ENCODE measurements around the gene UBE2B. TPM values are rescaled to one million over a fixed set of nuclear protein-coding genes. Genes with fewer than 3 reads are reported as not detected.
"Not testable (repeated sequence)": the region's sequence is repeated elsewhere in the genome, so short reads cannot be mapped to it uniquely, and the experiment has no call there.

UBE2B gene
- total RNA-seq: 10 to 100 TPM; 93.8 to 94.0 TPM

DNA sequence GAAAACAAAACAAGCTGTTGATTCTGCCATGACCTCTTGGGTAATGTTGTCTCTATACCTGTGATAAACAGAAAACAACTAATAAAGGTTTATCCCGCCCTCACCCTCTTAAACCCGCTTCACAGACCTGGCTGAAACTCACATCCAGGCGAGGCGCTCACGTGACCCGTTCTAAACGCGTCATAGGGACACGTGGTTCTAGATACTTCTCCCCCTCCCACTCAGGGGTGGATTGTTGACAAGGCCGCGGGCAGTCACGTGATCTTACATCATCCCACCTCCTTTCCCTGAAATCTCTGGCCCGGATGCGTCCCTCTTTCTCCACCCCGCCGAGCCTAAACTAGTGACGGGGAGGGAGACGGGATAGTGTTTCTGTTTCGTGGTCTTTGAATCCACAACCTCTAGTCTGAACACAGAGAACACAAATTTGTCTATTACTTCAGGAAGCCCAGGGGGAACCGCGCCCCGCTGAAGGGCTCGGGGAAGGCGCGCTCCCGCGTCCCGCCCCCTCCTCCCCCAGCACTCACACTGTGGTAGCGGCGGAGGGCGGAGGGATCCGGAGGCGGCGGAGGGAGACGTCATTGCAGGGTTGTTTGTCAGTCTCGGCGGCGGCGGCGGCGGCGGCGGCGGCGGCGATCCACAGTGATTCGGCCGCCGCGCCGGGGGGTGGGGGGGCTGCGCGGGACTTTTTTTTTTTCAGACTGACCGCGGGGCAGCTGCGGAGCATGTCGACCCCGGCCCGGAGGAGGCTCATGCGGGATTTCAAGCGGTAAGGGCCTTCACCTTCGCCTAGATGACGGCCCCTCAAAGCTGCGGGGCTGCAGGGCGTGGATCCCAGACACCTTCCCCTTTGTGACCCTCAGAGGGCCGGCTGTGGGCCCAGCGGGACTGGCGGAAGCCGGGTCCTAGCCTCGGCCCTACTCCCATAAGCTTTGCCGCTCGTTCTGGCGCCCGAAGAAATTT is at the start of gene UBE2B:
Gene UBE2B (plus strand): TSS at position 699 of the 963 bp plus-strand sequence. CDS start 27 bp downstream, at position 726.
- peak within 1 kb of the TSS; percentile 100 for H3K27ac Mint-ChIP-seq
- H3K4me1 Mint-ChIP-seq: peaks cover 47% of the 10 kb centered on the region
- peaks cover 4% of the 10 kb centered on the region for H3K27me3 Mint-ChIP-seq
- H3K4me3 Mint-ChIP-seq: peak within 1 kb of the TSS; percentile 97
- peaks cover 38% of the 10 kb centered on the region for H3K36me3 Mint-ChIP-seq
- peak; percentile 93 for DNase-seq
- peaks cover 4% of the 10 kb centered on the region for H3K9me3 Mint-ChIP-seq

DNA sequence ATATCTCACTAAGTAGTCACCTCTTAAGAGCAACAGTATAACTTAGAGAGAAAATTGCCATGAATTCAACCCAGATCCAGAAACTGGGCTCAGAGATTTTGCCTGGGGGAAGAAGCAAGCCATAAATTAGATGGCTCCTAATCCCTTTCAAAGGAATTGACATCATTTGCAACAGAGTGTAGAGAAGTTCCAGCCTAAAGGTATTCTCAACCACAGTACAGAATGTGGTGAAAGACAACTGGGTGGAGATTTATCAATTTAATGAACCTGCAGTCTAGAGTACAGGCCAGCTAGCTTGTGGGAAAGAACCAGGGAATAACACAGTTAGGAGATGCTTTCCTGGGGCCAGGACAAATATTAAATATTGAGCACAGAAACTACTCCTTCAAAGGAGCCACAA is 44.0 kb upstream of the UBE2B start:
- Mint-ChIP-seq H3K9me3 (peaks cover 22% of the 10 kb centered on the region), H3K36me3 (peaks cover 19% of the 10 kb centered on the region), H3K4me3 (no peak overlapping the region)

DNA sequence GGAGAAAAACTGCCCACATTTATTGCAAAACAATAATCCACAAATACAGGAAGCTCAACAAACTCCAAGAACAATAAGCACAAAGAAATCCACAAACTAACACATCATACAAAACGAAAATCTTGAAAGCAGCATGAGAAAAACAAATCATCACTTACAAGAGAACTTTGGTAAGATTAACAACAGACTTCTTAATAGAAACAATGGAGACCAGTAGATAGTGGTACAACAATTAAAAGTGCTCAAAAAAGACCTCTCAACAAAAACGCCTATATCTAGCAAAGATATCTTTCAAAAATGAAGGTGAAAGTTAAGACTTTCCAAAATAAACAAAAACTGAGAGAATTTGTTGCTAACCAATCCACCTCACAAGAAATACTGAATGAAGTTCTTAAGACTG is 42.8 kb upstream of the UBE2B start:
- Mint-ChIP-seq H3K4me3 (no peak overlapping the region), H3K27ac (no peak overlapping the region), H3K9me3 (peaks cover 33% of the 10 kb centered on the region), H3K4me1 (no peaks in the 10 kb centered on the region), H3K27me3 (no peaks in the 10 kb centered on the region), H3K36me3 (peaks cover 19% of the 10 kb centered on the region)
- no peak for DNase-seq

More for the DNA sequence above, 44.0 kb upstream of the UBE2B start:
- no peak for DNase-seq
- no peaks in the 10 kb centered on the region for H3K27me3 Mint-ChIP-seq
- no peaks in the 10 kb centered on the region for H3K4me1 Mint-ChIP-seq
- no peak overlapping the region for H3K27ac Mint-ChIP-seq

DNA sequence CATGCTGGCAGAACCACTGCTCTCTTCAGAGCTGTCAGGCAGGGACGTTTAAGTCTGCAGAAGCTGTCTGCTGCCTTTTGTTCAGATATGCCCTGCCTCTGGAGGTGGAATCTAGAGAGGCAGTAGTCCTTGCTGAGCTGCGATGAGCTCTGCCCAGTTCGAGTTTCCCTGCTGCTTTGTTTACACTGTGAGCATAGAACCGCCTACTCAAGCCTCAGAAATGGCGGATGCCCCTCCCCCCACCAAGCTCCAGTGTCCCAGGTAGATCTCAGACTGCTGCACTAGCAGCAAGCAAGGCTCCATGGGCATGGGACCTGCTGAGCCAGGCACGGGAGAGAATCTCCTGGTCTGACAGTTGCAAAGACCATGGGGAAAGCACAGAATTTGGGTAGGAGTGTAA is 34.5 kb upstream of the UBE2B start:
- not testable (repeated sequence) for H3K27me3 Mint-ChIP-seq, H3K36me3 Mint-ChIP-seq, DNase-seq, H3K27ac Mint-ChIP-seq, H3K4me3 Mint-ChIP-seq, H3K4me1 Mint-ChIP-seq
- H3K9me3 Mint-ChIP-seq: peaks cover 29% of the 10 kb centered on the region

DNA sequence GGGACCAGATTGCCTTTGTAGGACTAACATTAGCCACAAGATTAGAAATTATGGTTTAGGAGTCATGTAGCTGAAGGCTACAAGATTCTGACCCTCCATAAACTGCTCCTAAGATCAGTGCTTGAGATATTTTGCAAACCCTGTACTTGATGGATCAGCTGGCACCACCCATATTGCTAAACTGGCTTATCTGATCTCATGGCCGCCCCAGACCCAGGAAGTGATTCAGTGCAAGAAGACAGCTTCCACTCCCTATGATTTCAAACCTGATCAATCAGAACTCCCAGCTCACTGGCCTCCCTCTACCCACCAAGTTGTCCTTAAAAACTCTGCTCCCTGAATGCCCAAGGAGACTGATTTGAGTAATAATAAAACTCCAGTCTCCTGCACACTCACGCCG is 27.9 kb upstream of the UBE2B start:
- not testable (repeated sequence) for DNase-seq, H3K27me3 Mint-ChIP-seq, H3K36me3 Mint-ChIP-seq, H3K27ac Mint-ChIP-seq, H3K4me3 Mint-ChIP-seq, H3K4me1 Mint-ChIP-seq, H3K9me3 Mint-ChIP-seq

DNA sequence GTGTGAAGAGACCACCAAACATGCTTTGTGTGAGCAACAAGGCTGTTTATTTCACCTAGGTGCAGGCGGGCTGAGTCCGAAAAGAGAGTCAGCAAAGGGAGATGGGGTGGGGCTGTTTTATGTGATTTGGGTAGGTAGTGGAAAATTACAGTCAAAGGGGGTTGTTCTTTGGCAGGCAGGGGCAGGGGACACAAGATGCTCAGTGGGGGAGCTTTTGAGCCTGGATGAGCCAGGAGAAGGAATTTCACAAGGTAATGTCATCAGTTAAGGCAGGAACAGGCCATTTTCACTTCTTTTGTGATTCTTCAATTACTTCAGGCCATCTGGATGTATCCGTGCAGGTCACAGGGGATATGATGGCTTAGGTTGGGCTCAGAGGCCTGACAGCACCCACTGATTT is 25.9 kb upstream of the UBE2B start:
- H3K36me3 Mint-ChIP-seq, H3K9me3 Mint-ChIP-seq, H3K27ac Mint-ChIP-seq, DNase-seq, H3K4me1 Mint-ChIP-seq, H3K4me3 Mint-ChIP-seq, H3K27me3 Mint-ChIP-seq: not testable (repeated sequence)

DNA sequence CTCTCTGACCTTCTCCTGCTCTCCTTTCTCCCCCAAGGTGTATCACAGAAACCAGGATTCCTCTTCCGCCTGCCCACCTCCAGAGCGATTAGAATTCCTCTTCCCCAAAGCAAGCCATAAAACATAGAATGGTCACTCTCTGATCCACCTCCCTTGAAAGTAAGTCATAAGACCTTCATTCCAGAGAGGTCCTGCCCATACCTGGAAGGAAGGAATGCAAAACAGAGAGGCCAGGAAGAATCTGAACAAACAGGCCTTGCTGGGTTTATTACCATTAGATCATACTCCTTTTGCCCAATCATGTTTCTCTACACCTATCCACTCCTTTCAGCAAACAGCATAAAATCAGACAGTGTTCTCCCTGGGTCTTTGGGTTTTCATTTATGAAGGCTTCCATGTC is 25.4 kb upstream of the UBE2B start:
- Mint-ChIP-seq H3K4me1 (no peaks in the 10 kb centered on the region), H3K27me3 (no peaks in the 10 kb centered on the region), H3K27ac (no peak overlapping the region), H3K36me3 (peaks cover 1% of the 10 kb centered on the region), H3K4me3 (no peak overlapping the region), H3K9me3 (no peaks in the 10 kb centered on the region)
- no peak for DNase-seq

DNA sequence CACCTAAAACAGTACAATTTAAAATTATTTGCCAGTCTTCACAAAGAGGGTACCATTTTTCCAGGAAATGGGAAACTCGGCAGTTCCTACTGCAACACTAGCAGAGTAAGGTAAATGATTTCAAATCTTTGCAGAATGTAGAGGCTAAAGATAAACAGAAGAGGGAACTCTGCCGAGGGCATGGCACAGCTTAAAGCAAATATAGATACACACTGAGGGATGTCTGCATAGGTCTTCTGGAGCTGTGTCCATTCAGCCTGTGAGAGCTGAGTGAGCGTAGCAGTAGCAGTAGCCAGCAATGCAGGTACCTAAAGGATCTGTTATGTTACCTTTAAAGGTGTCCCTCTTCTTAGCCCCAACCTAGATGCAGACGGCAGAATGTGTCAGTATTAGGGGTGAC is 21.9 kb upstream of the UBE2B start:
- Mint-ChIP-seq H3K36me3 (peaks cover 1% of the 10 kb centered on the region), H3K4me1 (no peaks in the 10 kb centered on the region), H3K27ac (no peak overlapping the region), H3K4me3 (no peak overlapping the region), H3K9me3 (no peaks in the 10 kb centered on the region), H3K27me3 (no peaks in the 10 kb centered on the region)
- DNase-seq: no peak

DNA sequence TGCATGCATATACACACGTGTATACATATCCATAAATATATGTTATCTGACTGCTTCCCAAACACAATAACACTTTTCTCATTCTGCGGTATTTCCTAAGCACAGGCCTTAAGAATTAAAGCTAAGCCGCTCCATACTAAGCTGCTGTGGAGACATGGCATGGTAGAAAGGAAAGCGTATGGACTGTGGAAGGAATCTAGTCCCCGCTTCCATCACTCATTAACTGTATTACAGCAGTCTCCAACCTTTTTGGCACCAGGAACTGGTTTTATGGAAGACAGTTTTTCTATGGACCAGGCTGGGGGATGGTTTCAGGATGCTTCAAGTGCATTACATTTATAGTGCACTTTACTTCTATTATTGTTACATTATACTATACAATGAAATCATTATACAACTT is 15.7 kb upstream of the UBE2B start:
- Mint-ChIP-seq H3K4me3 (no peak overlapping the region), H3K27ac (no peak overlapping the region), H3K4me1 (no peaks in the 10 kb centered on the region)

DNA sequence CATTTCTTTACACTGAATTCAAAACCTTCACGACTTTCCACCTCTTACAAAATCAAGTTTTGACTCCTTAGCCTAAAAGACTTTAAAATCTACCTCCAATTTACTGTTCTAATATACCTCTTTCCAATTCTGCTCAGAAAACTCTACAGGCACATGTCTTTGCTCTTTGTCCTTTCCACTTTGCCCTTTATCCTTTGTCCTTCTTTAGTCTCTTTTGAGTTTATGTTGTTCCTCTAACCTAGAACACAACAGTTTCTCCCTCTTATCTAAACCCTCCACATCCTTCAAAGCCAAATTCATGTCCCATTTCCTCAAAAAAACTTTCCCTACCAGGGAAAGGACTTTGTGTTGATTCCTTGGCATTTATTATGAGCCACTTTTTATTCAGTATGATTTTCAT is 5.8 kb upstream of the UBE2B start:
- peaks cover 21% of the 10 kb centered on the region for H3K36me3 Mint-ChIP-seq
- H3K4me3 Mint-ChIP-seq: no peak overlapping the region
- no peak for DNase-seq
- H3K4me1 Mint-ChIP-seq: peaks cover 23% of the 10 kb centered on the region
- H3K27ac Mint-ChIP-seq: no peak overlapping the region
- peaks cover 4% of the 10 kb centered on the region for H3K9me3 Mint-ChIP-seq
- H3K27me3 Mint-ChIP-seq: no peaks in the 10 kb centered on the region

More for the DNA sequence above, 15.7 kb upstream of the UBE2B start:
- no peaks in the 10 kb centered on the region for H3K36me3 Mint-ChIP-seq
- H3K9me3 Mint-ChIP-seq: no peaks in the 10 kb centered on the region
- DNase-seq: no peak
- no peaks in the 10 kb centered on the region for H3K27me3 Mint-ChIP-seq

DNA sequence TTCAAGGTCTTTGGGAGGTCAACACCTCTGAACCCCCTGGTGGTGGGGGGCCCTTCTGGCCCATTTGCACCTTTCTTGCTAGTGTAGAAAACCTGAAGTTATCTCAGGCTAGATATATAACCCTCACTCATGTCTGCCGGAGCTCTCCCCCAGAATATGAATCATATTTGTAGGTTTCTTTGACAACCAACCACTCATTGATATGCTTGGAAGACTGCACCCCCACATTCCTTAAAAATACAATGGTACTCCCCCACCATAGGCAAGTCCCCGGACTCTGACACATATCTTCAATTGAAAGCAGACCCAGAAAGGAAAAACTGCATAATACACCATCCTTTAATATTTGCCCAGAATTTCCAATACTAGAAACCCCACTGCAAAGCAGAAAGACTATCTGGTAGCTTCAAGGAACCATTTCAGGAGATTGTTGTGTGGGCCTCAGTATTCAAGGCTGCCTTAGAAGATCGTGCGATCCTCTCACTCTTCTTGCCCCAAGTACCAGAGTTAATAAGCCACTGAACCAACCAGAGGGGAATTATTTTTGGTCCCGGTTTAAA is 978 bp upstream of the UBE2B start:
- DNase-seq: no peak
- H3K27me3 Mint-ChIP-seq: peaks cover 4% of the 10 kb centered on the region
- peaks cover 35% of the 10 kb centered on the region for H3K36me3 Mint-ChIP-seq
- H3K27ac Mint-ChIP-seq: peak overlapping the region; percentile 100
- peak overlapping the region; percentile 97 for H3K4me3 Mint-ChIP-seq
- peaks cover 4% of the 10 kb centered on the region for H3K9me3 Mint-ChIP-seq
- peaks cover 50% of the 10 kb centered on the region for H3K4me1 Mint-ChIP-seq

DNA sequence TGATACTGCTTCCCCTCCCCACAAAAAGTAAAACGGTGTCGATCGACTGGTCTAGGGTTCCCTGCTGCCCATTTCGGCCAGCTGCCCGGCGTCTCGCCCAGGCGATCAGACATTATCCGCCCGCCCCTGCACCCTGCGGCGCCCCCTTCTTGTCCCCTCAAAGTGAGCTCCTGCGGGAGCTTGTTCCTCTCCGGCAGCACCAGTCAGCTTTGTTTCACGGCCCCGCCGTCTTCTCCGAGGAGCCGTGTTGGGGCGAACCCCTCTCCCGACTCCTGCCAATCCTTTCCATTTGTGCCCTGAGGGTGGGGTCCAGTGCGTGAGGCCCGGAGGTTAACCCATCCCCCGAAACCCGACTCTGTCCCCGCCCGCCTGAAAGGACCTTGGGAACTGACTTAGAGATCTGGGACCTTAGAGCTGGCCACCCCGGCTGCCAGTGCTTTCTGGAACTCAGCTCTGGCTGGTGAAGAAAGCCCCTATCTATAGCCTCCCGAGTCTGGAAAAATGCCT is 518 bp downstream of the UBE2B start:
- DNase-seq: peak; percentile 42
- Mint-ChIP-seq H3K27me3 (peaks cover 4% of the 10 kb centered on the region), H3K36me3 (peaks cover 36% of the 10 kb centered on the region), H3K4me1 (peaks cover 47% of the 10 kb centered on the region), H3K4me3 (peak overlapping the region; percentile 97), H3K9me3 (peaks cover 4% of the 10 kb centered on the region), H3K27ac (peak overlapping the region; percentile 100)

DNA sequence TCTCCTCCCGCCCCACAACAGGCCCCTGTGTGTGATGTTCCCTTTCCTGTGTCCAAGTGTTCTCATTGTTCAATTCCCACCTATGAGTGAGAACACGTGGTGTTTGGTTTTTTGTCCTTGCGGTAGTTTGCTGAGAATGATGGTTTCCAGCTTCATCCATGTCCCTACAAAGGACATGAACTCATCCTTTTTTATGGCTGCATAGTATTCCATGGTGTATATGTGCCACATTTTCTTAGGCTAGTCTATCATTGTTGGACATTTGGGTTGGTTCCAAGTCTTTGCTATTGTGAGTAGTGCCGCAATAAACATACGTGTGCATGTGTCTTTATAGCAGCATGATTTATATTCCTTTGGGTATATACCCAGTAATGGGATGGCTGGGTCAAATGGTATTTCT is 2.3 kb downstream of the UBE2B start:
- not testable (repeated sequence) for H3K9me3 Mint-ChIP-seq, H3K27me3 Mint-ChIP-seq, DNase-seq
- Mint-ChIP-seq H3K4me3 (peak overlapping the region; percentile 68), H3K27ac (peak overlapping the region; percentile 20), H3K36me3 (peaks cover 35% of the 10 kb centered on the region), H3K4me1 (peaks cover 51% of the 10 kb centered on the region)

DNA sequence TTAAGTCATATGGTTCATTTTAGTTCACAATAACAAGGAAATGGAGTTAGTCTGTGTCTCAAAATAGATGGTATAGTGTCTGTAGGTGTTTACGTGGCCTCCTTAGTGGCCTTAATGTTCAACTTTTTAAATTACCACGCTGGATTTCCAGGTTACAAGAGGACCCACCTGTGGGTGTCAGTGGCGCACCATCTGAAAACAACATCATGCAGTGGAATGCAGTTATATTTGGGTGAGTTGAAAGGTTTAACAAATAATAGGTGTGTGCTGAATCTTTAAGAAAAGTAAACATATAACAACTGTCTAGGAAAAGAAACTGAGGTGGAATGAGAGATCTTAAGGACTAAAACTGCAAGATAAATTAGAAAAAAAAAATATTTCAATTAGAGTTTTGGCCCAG is 2.9 kb downstream of the UBE2B start:
- Mint-ChIP-seq H3K36me3 (peaks cover 41% of the 10 kb centered on the region), H3K9me3 (no peaks in the 10 kb centered on the region), H3K27ac (no peak overlapping the region), H3K4me1 (peaks cover 55% of the 10 kb centered on the region), H3K27me3 (peaks cover 4% of the 10 kb centered on the region), H3K4me3 (no peak overlapping the region)
- no peak for DNase-seq

DNA sequence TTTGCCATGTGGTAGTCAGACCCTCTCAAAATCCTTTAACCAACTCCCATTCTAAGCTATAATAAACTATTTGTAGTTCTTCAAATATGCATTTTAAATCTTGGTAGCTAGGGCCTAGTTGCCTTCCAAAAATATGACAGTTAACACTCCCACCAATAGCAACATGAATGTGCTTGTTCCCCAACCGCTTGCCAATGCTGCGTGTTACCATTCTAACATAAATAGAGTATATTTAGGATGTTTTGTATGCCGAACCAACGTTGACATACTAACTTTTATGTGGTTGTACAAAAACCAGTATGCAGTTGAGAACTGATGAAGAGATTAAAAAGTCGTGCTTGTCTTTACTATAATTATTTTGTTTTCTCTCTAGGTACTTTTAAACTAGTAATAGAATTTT is 9.0 kb downstream of the UBE2B start:
- peaks cover 38% of the 10 kb centered on the region for H3K4me1 Mint-ChIP-seq
- no peaks in the 10 kb centered on the region for H3K27me3 Mint-ChIP-seq
- H3K36me3 Mint-ChIP-seq: peaks cover 45% of the 10 kb centered on the region
- no peak overlapping the region for H3K27ac Mint-ChIP-seq
- no peaks in the 10 kb centered on the region for H3K9me3 Mint-ChIP-seq
- no peak overlapping the region for H3K4me3 Mint-ChIP-seq
- no peak for DNase-seq
